Activated CD8-positive, alpha-beta T cell treated with anti-CD3 and anti-CD28 coated beads for 36 hours (primary cell): ENCODE results near the gene LANCL3. TPM values are rescaled to one million over a fixed set of nuclear protein-coding genes. Genes with fewer than 3 reads are reported as not detected.
A peak's percentile ranks its signal among the peaks of the same experiment; 100 is the strongest.
"Not testable (repeated sequence)": the region's sequence is repeated elsewhere in the genome, so short reads cannot be mapped to it uniquely, and the experiment has no call there.

Source experiments
- ATAC-seq: fragments of 200-7000 bp; cut with Tn5 transposase; one replicate; pipeline ENCODE4 v1.10.0; 2021; ENCODE audit warnings: mild to moderate bottlenecking, moderate library complexity
- CTCF ChIA-PET: fragments of 350-600 bp; sonication (Branson Sonifier 250); formaldehyde crosslinking; loops from one replicate; lab custom pipeline; 2021; ENCODE audit warnings: antibody characterized with exemption; lab: Charles Lee
- POLR2A ChIA-PET: fragments of 350-600 bp; sonication (Branson Sonifier 250); formaldehyde crosslinking; loops from one replicate; lab custom pipeline; 2021; ENCODE audit warnings: antibody characterized with exemption; lab: Charles Lee
- DNase-seq: peaks from one replicate; pipeline ENCODE4 v3.0.0-alpha.2; 2020
- H3K27ac Mint-ChIP-seq: one replicate; pipeline ENCODE4 v1.8.0; 2021; ENCODE audit warnings: mild to moderate bottlenecking, mixed read lengths
- H3K27me3 Mint-ChIP-seq: one replicate; pipeline ENCODE4 v1.8.0; 2021; ENCODE audit warnings: mixed read lengths
- H3K36me3 Mint-ChIP-seq: one replicate; pipeline ENCODE4 v1.8.0; 2021; ENCODE audit warnings: low read depth, mixed read lengths
- H3K4me1 Mint-ChIP-seq: one replicate; pipeline ENCODE4 v1.8.0; 2021; ENCODE audit warnings: low read depth, mixed read lengths
- H3K4me3 Mint-ChIP-seq: one replicate; pipeline ENCODE4 v1.8.0; 2021; ENCODE audit warnings: mild to moderate bottlenecking, moderate library complexity, mixed read lengths
- H3K9me3 Mint-ChIP-seq: one replicate; pipeline ENCODE4 v1.8.0; 2021; ENCODE audit warnings: mixed read lengths
- intact Hi-C: fragments of 100-400 bp; cut with micrococcal nuclease; formaldehyde crosslinking; loops from one replicate; pipeline ENCODE4 v1.10.0; 2022
- total RNA-seq, 2 experiments: library from RNA; stranded (reverse); gene quantifications; one replicate each; pipeline ENCODE4 v1.2.3, GENCODE V29; 2021
- TF ChIP-seq, protein P1 (sequence below): fragments of 200-600 bp; IDR thresholded peaks from one replicate; pipeline ENCODE4 v1.8.0; 2022; ENCODE audit warnings: antibody characterized with exemption, mild to moderate bottlenecking

The LANCL3 gene
- total RNA-seq = under 1 TPM; 0.16 to 0.34 TPM

DNA sequence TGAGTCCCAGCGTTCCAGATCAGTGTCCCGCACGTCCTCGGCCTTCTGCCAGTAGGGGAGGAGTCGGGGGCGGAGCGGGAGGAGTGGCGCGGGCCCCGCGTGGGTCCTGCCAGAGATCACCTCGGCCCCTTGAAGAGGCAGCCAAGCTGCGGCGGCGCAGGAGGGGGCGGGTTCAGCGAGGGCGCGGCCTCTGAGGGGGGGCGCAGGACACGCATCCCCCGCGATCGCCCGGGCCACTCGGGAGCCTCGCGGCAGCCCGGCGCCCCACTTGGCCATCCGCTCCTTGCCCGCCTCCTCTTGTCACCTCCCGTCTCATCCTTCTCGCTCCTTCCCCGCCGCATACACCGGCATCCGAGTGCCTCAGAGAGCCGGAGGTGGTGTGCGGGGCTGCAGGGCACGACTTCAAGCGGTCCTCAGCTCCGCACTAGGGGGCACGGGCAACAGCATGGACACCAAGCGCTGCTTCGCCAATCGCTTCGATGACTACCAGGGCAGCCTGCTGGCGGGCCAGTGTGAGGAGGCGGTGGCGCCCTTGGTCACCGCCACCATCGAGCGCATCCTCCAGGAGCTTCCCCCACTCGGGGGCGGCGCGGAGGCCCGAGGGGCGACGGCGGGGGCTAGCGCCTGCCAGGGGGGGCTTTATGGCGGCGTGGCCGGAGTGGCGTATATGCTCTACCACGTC, at the start of gene LANCL3:
Gene LANCL3, plus strand, starts transcription at position 236 of the 682 bp plus-strand sequence. Its CDS starts 210 bp downstream, at position 446.
- intact Hi-C loops, DNase-seq: not testable (repeated sequence)

DNA sequence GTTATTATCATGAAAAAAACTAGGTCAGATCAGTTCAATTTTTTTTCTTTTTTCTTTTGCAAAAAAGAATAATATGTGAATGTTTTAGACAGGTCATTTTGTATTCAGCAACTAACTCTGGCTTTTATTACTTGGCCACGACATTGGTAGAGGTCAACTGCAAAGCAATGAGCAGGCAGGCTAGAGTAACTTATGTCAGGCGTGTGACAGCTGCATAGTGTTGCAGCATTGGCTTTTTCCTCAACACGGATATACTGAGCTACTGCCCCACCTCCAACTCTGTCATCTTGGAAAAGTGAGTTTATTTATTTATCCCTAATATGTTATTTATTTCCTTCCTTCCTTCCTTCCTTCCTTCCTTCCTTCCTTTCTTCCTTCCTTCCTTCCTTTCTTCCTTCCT, 47.8 kb upstream of the LANCL3 start:
- POLR2A ChIA-PET, H3K27ac Mint-ChIP-seq, H3K9me3 Mint-ChIP-seq, ATAC-seq, CTCF ChIA-PET, H3K27me3 Mint-ChIP-seq, H3K4me1 Mint-ChIP-seq, intact Hi-C loops, H3K4me3 Mint-ChIP-seq, DNase-seq, H3K36me3 Mint-ChIP-seq: not testable (repeated sequence)

More for the DNA sequence above, at the start of gene LANCL3:
- H3K4me1 Mint-ChIP-seq, H3K9me3 Mint-ChIP-seq, CTCF ChIA-PET, POLR2A ChIA-PET, H3K36me3 Mint-ChIP-seq, H3K27ac Mint-ChIP-seq: not testable (repeated sequence)
- H3K4me3 Mint-ChIP-seq = peak within 1 kb of the TSS; percentile 72
- peaks cover 15% of the 10 kb centered on the region for H3K27me3 Mint-ChIP-seq
- ATAC-seq = peak; percentile 13

DNA sequence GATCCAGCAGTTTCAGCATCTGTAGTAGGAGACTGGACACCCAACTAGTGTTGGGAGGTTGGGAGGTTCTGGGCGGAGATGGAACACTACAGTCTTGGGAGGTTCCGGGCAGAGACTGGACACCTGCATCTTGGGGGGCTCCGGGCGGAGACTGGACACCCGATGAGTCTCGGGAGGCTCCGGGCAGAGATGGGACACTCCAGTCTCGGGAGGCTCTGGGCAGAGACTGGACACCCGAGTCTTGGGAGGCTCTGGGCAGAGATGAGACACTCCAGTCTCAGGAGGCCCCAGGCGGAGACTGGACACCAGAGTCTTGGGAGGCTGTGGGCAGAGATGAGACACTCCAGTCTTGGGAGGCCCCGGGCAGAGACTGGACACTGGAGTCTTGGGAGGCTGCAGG, 29.5 kb upstream of the LANCL3 start:
- ChIA-PET POLR2A (no interaction called here), CTCF (no interaction called here)
- DNase-seq (no peak), ATAC-seq (no peak)
- no peak overlapping the region for H3K27ac Mint-ChIP-seq
- H3K36me3 Mint-ChIP-seq = no peaks in the 10 kb centered on the region
- H3K4me3 Mint-ChIP-seq = no peak overlapping the region
- TF ChIP-seq, protein P1, sequence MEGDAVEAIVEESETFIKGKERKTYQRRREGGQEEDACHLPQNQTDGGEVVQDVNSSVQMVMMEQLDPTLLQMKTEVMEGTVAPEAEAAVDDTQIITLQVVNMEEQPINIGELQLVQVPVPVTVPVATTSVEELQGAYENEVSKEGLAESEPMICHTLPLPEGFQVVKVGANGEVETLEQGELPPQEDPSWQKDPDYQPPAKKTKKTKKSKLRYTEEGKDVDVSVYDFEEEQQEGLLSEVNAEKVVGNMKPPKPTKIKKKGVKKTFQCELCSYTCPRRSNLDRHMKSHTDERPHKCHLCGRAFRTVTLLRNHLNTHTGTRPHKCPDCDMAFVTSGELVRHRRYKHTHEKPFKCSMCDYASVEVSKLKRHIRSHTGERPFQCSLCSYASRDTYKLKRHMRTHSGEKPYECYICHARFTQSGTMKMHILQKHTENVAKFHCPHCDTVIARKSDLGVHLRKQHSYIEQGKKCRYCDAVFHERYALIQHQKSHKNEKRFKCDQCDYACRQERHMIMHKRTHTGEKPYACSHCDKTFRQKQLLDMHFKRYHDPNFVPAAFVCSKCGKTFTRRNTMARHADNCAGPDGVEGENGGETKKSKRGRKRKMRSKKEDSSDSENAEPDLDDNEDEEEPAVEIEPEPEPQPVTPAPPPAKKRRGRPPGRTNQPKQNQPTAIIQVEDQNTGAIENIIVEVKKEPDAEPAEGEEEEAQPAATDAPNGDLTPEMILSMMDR = no peak
- no peaks in the 10 kb centered on the region for H3K4me1 Mint-ChIP-seq
- no peaks in the 10 kb centered on the region for H3K9me3 Mint-ChIP-seq
- peaks cover 4% of the 10 kb centered on the region for H3K27me3 Mint-ChIP-seq
- intact Hi-C loops = no loop called here

DNA sequence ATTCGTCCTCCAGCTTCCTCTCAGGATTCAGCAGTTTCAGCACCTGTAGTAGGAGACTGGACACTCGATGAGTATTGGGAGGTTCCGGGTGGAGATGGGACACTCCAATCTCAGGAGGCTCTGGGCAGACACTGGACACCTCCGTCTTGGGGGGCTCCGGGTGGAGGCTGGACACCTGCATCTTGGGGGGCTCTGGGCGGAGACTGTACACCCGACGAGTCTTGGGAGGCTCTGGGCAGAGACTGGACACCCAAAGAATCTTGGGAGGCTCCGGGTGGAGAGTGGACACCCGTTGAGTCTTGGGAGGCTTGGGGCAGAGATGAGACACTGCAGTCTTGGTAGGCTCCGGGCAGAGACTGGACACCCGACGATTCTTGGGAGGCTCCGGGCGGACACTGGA, 28.7 kb upstream of the LANCL3 start:
- ATAC-seq = no peak
- DNase-seq = no peak
- TF ChIP-seq, protein P1 = no peak
- ChIA-PET POLR2A (no interaction called here), CTCF (no interaction called here)
- H3K4me3 Mint-ChIP-seq = no peak overlapping the region
- no peak overlapping the region for H3K27ac Mint-ChIP-seq
- intact Hi-C loops = no loop called here
- no peaks in the 10 kb centered on the region for H3K4me1 Mint-ChIP-seq
- H3K36me3 Mint-ChIP-seq = no peaks in the 10 kb centered on the region
- H3K27me3 Mint-ChIP-seq = peaks cover 3% of the 10 kb centered on the region
- no peaks in the 10 kb centered on the region for H3K9me3 Mint-ChIP-seq

DNA sequence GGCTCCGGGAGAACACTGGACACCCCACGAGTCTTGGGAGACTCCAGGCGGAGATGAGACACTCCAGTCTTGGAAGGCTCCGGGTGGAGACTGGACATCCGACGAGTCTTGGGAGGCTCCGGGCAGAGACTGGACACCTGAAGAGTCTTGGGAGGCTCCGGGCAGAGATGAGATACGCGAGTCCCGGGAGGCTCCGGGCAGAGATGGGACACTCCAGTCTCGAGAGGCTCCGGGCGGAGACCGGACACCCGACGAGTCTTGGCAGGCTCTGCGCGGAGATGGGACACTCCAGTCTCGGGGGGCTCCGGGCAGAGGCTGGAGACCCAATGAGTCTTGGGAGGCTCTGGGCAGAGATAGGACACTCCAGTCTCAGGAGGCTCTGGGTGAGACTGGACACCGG, 28.1 kb upstream of the LANCL3 start:
- H3K36me3 Mint-ChIP-seq = no peaks in the 10 kb centered on the region
- no peak for DNase-seq
- TF ChIP-seq, protein P1 = no peak
- intact Hi-C loops = no loop called here
- no peaks in the 10 kb centered on the region for H3K9me3 Mint-ChIP-seq
- H3K27me3 Mint-ChIP-seq = peaks cover 2% of the 10 kb centered on the region
- no peak overlapping the region for H3K27ac Mint-ChIP-seq
- ChIA-PET CTCF (no interaction called here), POLR2A (no interaction called here)
- ATAC-seq = no peak
- H3K4me3 Mint-ChIP-seq = no peak overlapping the region
- no peaks in the 10 kb centered on the region for H3K4me1 Mint-ChIP-seq

DNA sequence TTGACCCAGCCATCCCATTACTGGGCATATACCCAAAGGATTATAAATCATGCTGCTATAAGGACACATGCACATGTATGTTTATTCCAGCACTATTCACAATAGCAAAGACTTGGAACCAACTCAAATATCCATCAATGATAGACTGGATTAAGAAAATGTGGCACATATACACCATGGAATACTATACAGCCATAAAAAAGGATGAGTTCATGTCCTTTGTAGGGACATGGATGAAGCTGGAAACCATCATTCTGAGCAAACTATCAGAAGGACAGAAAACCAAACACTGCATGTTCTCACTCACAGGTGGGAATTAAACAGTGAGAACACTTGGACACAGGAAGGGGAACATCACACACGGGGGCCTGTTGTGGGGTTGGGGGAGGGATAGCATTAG, 26.9 kb upstream of the LANCL3 start:
- H3K4me1 Mint-ChIP-seq, H3K4me3 Mint-ChIP-seq, ATAC-seq, H3K27ac Mint-ChIP-seq, H3K36me3 Mint-ChIP-seq, intact Hi-C loops, DNase-seq, CTCF ChIA-PET, H3K9me3 Mint-ChIP-seq, POLR2A ChIA-PET, H3K27me3 Mint-ChIP-seq: not testable (repeated sequence)
